ENCODE data around the gene KIF18B. TPM values are rescaled to one million over a fixed set of nuclear protein-coding genes. Genes with fewer than 3 reads are reported as not detected.
A peak's percentile ranks its signal among the peaks of the same experiment; 100 is the strongest.

The KIF18B gene
- polyA plus RNA-seq, 2 of the 4 experiments (the other 2 are of a cell fraction), result 19.6 to 41.7 TPM

DNA sequence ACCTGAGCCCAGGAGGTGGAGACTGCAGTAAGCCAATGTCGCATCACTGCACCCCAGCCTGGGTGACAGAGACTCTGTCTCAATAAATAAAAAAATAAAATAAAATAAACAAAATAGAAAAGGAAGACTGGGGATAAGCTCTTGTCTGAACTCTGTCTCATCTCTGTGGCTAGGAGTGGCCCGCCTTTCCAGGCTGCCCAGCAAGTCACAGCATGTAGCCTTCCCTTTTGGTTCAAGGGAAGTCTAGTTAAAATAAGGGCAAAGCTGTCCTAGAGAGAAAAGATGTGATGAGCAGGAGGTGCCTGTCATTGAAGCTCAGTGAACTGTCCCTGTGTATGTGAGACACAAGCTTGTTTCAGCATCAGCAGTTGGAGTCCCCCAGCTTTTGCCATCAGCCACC, 29.6 kb downstream of the KIF18B start (continued):
- TF ChIP-seq, protein P1, sequence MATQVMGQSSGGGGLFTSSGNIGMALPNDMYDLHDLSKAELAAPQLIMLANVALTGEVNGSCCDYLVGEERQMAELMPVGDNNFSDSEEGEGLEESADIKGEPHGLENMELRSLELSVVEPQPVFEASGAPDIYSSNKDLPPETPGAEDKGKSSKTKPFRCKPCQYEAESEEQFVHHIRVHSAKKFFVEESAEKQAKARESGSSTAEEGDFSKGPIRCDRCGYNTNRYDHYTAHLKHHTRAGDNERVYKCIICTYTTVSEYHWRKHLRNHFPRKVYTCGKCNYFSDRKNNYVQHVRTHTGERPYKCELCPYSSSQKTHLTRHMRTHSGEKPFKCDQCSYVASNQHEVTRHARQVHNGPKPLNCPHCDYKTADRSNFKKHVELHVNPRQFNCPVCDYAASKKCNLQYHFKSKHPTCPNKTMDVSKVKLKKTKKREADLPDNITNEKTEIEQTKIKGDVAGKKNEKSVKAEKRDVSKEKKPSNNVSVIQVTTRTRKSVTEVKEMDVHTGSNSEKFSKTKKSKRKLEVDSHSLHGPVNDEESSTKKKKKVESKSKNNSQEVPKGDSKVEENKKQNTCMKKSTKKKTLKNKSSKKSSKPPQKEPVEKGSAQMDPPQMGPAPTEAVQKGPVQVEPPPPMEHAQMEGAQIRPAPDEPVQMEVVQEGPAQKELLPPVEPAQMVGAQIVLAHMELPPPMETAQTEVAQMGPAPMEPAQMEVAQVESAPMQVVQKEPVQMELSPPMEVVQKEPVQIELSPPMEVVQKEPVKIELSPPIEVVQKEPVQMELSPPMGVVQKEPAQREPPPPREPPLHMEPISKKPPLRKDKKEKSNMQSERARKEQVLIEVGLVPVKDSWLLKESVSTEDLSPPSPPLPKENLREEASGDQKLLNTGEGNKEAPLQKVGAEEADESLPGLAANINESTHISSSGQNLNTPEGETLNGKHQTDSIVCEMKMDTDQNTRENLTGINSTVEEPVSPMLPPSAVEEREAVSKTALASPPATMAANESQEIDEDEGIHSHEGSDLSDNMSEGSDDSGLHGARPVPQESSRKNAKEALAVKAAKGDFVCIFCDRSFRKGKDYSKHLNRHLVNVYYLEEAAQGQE (IDR thresholded peaks at IDR 0.05), result no peak
- TF ChIP-seq BHLHE40 (IDR thresholded peaks at IDR 0.05; ENCODE audit: low read depth, low read length), result no peak
- TF ChIP-seq NR3C1 (IDR thresholded peaks at IDR 0.05), result no peak
- TF ChIP-seq HEYL (CRISPR knock-in tag; IDR thresholded peaks at IDR 0.05), result no peak
- TF ChIP-seq HOXB13 (CRISPR knock-in tag; IDR thresholded peaks at IDR 0.05; ENCODE audit: low read depth), result no peak
- no peak for TF ChIP-seq JUNB (IDR thresholded peaks at IDR 0.05)

DNA sequence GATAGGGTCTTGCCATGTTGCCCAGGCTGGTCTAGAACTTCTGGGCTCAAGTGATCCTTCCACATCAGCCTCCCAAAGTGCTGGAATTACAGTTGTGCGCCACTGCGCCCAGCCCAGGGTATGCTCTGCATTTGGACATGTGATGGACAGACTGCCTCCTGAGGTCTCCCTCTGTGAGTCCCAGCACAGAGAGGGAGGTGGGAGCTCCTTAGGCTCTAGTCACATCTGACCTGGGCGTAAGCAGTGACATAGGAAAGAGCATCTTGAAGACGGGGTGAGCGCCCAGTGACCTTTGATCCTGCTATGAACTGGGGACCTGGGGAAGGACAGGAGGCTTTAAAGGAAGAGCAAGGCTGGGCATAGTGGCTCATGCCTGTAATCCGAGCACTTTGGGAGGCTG, 30.1 kb downstream of the KIF18B start:
- DNase-seq (ENCODE audit: low read depth in 1 of 2, low spot score in 1 of 2) (no peak), FAIRE-seq (no peak), ATAC-seq (no peak)
- Histone ChIP-seq H3K4me1 (peaks cover 23% of the 10 kb centered on the region), H3K9me3 (no peaks in the 10 kb centered on the region), H3K4me2 (peak overlapping the region; percentile 55), H3K27ac (peak overlapping the region; percentile 69 to 86), H3K4me3 (no peak overlapping the region)
- ChIA-PET CTCF (interaction anchor here (0.6 to 38.3 kb wide), 14 partner anchors 8 to 218 kb away, joined by 3 to 1853 read pairs (median 7); partner anchors contain the start of genes ACBD4, DCAKD, EFTUD2 and KIF18B), POLR2A (no interaction called here)
- TF ChIP-seq ZFP36 (IDR thresholded peaks at IDR 0.05; ENCODE audit: borderline replicate concordance, partially characterized antibody), result no peak
- TF ChIP-seq, protein P1 (IDR thresholded peaks at IDR 0.05), result no peak
- TF ChIP-seq, protein P2, sequence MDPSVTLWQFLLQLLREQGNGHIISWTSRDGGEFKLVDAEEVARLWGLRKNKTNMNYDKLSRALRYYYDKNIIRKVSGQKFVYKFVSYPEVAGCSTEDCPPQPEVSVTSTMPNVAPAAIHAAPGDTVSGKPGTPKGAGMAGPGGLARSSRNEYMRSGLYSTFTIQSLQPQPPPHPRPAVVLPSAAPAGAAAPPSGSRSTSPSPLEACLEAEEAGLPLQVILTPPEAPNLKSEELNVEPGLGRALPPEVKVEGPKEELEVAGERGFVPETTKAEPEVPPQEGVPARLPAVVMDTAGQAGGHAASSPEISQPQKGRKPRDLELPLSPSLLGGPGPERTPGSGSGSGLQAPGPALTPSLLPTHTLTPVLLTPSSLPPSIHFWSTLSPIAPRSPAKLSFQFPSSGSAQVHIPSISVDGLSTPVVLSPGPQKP (IDR thresholded peaks at IDR 0.05; ENCODE audit: low read depth, low read length), result no peak
- no peak for TF ChIP-seq NPAS2 (CRISPR knock-in tag; IDR thresholded peaks at IDR 0.05; ENCODE audit: borderline replicate concordance)
- TF ChIP-seq, protein P3, sequence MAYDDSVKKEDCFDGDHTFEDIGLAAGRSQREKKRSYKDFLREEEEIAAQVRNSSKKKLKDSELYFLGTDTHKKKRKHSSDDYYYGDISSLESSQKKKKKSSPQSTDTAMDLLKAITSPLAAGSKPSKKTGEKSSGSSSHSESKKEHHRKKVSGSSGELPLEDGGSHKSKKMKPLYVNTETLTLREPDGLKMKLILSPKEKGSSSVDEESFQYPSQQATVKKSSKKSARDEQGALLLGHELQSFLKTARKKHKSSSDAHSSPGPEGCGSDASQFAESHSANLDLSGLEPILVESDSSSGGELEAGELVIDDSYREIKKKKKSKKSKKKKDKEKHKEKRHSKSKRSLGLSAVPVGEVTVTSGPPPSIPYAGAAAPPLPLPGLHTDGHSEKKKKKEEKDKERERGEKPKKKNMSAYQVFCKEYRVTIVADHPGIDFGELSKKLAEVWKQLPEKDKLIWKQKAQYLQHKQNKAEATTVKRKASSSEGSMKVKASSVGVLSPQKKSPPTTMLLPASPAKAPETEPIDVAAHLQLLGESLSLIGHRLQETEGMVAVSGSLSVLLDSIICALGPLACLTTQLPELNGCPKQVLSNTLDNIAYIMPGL (CRISPR knock-in tag; IDR thresholded peaks at IDR 0.05; ENCODE audit: borderline replicate concordance), result no peak
- no peak for TF ChIP-seq PHF8 (IDR thresholded peaks at IDR 0.05; ENCODE audit: borderline replicate concordance, low read depth)
- no peak for TF ChIP-seq EP300 (IDR thresholded peaks at IDR 0.05)
- TF ChIP-seq RCOR1 (IDR thresholded peaks at IDR 0.05; ENCODE audit: low read depth, low read length), result no peak
- no peak for TF ChIP-seq SREBF2 (IDR thresholded peaks at IDR 0.05)
- no peak for TF ChIP-seq HOXB5 (CRISPR knock-in tag; IDR thresholded peaks at IDR 0.05)
- TF ChIP-seq RARB (CRISPR knock-in tag; IDR thresholded peaks at IDR 0.05), result no peak
- TF ChIP-seq, protein P4, sequence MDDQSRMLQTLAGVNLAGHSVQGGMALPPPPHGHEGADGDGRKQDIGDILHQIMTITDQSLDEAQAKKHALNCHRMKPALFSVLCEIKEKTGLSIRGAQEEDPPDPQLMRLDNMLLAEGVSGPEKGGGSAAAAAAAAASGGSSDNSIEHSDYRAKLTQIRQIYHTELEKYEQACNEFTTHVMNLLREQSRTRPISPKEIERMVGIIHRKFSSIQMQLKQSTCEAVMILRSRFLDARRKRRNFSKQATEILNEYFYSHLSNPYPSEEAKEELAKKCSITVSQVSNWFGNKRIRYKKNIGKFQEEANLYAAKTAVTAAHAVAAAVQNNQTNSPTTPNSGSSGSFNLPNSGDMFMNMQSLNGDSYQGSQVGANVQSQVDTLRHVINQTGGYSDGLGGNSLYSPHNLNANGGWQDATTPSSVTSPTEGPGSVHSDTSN (IDR thresholded peaks at IDR 0.05), result no peak
- TF ChIP-seq CHD2 (IDR thresholded peaks at IDR 0.05; ENCODE audit: low read length, partially characterized antibody), result no peak
- TF ChIP-seq, protein P5, sequence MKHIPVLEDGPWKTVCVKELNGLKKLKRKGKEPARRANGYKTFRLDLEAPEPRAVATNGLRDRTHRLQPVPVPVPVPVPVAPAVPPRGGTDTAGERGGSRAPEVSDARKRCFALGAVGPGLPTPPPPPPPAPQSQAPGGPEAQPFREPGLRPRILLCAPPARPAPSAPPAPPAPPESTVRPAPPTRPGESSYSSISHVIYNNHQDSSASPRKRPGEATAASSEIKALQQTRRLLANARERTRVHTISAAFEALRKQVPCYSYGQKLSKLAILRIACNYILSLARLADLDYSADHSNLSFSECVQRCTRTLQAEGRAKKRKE (CRISPR knock-in tag; IDR thresholded peaks at IDR 0.05; ENCODE audit: low read depth), result no peak
- no peak for TF ChIP-seq EHMT2 (IDR thresholded peaks at IDR 0.05; ENCODE audit: low read depth)
- no peak for TF ChIP-seq CHD4 (IDR thresholded peaks at IDR 0.05; ENCODE audit: borderline replicate concordance)
- no peak for TF ChIP-seq HOXA7 (CRISPR knock-in tag; IDR thresholded peaks at IDR 0.05)
- no peak for TF ChIP-seq HEYL (CRISPR knock-in tag; IDR thresholded peaks at IDR 0.05)
- TF ChIP-seq CBX2 (IDR thresholded peaks at IDR 0.05; ENCODE audit: borderline replicate concordance, low read depth), result no peak
- no peak for TF ChIP-seq NR3C1 (IDR thresholded peaks at IDR 0.05)
- 91% methylated on average over 6 of the region's 6 CpGs for WGBS (ENCODE audit: missing lambda C conversion rate)
